NCI-H1417 (cell line): Measurements from ENCODE around the gene CFAP100.
A peak's percentile ranks its signal among the peaks of the same experiment; 100 is the strongest.

Source experiments
- DNase-seq, 3 experiments: peaks; one replicate each; lab custom pipeline; 2025; lab: John Stamatoyannopoulos, UW

CFAP100 gene

DNA sequence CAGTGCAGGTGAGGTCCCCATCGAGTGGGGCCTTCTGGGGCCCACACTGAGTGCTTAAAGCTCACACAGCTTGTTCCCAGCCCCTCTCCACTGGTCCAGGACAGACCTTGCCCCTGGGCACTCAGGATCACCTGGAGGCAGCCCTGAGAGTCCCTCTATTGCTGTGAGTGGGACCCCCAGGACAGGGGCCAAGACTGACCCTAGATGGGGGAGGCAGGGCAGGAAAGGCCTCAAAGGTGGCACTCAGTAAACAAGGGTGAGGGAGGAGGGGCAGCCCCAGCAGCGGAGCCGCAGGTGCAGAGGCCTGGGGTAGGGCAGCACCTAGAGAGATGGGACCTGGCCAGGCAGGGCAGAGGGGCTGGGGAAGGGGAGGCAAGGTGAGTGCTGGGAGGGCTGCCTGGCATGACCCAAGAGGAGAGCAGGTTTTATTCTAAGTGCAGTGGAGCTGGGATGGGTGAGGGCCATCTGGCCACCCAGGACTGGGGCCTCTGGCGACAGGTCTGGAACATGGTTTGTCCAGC, 27.9 kb downstream of the CFAP100 start:
- DNase-seq = no peak

DNA sequence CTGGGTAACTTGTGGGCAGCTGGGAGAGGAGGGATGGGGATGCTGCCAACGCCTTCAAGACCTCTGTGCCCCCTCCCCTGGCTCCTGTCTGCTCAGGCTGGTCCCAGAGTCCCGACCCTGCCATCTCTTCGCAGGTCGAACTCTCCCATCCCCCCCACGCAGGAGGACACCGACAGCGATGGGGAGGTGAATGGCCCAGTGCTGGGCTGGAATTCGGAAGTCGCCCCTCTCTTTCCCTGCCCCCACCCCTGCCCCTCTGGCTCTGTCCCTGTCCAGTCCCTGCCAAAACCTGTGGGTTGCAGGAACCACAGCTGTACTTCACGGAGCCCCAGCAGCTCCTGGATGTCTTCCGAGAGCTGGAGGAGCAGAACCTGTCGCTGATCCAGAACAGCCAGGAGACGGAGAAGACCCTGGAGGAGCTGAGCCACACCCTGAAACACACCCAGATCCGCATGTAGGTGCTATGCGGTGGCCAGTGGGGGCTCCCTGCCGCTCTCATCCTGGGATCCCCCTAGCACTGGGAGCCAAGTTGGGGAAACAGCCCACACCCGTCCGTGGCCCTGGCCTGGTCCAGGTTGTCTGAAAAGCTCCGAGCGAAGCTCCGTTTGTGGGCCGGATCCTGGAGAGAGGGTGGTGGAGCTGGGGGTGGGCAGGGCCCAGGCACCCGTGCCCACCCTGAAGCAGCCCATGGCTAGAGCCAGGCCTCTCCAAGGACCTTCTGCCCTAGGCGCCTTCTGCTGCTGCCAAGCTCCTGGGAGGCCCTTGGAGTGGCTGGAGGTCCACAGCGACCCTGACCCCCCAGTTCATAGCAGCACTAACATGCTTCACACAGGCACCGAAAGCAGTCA, 28.7 kb downstream of the CFAP100 start:
- no peak for DNase-seq

DNA sequence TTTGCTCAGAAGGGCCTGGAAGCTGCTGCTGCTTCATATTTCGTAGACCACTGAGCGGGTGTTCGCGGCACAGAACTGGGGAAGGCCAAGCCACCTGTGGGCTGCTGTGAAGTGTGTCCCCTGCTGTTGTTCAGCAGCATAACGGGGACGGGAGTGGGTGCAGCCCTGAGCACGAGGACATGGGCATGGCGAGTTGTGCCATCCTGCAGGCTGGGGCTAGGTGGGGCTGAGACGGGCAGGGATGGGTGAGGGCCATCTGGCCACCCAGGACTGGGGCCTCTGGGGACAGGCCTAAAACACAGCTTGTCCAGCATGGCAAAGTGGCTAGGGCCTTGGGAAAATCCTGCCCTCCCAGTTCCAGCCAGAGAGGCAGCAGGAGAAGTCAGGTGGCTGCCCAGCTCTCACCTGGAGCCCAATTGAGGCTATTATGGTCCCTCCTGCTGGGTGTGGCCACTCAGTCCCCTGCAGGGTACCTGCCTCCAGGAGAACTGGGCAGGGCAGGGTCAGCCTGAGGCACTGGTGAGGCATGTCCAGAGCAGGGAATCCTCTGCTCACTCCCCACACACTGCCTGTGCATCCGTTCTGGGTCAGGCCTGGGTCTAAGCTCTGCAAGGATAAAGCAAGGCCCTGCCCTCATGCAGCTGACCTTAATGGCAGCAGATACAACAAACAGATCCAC, 29.5 kb downstream of the CFAP100 start:
- DNase-seq = peak in 1 of 3 experiments; percentile 21

DNA sequence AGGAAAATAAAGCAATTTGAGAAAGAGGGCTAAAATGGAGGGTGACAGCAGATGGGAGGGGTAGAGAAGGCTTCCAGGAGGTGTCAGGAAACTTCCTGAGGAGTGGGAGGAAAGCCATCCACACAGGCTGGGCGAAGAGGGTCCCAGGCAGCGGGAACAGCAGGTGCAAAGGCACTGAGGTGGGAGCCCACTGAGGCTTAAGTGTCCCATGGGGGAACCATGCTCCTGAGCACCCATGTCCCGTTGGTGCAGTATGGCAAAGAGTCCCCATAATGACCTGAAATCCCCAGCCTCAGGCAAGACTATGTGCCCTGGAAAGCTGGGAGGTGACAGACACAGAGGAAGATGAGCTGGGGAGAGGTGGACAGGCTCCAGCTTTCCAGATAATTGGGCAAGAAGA, 30.0 kb downstream of the CFAP100 start:
- DNase-seq = no peak

DNA sequence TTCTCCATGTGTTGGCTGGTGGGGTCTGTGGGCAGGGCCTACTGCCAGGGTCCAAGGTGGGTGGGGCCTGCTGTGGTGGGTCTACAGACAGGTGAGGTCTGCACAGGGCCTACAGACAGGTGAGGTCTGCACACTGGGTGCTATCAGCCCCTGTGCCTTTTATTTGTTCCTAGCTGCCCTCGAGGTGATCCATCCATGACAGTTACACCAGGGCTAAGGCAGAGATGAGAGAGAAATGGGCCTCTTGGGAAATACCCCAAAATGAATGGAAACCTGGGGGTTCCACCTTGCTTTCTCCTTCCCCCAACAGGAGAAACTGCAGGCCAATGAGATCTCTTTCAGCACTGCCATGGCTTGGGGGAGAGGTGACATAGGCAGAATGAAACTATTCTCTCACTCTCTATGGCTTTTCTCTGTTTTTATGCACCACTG, 36.4 kb downstream of the CFAP100 start:
- no peak for DNase-seq

DNA sequence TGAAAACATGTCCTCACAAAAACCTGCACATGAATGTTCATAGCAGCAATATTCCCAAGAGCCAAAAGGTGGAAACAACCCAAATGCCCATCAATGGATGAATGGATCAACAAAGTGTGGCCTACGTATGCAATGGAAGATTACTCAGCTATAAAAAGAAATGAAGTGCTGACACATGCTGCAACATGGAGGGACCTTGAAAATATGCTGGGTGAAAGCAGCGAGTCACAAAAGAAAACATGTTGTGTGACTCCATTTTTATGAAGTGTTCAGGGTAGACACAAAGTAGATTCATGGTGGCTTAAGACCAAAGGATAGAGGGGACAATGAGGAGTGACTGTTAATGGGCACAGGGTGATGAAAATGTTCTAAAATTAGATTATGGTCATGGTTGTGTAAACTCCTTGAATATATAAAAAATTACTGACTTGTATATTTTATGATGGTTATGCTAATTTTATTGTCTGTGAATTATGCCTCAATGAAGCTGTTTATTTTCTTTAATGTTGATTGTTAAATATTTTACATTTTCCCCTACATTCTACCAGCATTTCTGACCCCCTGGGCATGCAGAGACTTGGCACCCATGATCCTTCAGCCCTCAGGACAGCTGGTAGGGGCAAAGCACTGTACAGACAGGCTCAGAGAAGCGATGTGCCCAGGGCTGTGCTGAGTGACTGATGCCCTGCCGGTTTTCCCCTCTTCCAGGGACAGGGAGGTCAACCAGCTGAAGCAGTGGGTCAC, 37.8 kb downstream of the CFAP100 start:
- no peak for DNase-seq

DNA sequence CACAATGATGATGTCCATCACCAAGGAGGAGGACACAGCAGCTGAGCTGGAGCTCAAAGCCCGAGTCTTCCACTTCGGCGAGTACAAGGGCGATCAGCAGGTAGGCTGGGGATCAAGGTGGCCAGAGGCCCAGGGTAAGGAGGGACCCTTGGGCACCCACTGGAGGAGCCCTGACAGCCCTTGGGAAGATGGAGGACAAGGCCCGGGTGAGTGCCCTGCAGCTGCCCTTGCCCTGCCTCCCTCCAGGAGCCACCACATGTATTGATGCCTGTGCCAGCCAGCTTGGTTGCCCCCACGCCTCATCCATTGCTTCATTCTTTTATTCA, 38.4 kb downstream of the CFAP100 start:
- DNase-seq = no peak

DNA sequence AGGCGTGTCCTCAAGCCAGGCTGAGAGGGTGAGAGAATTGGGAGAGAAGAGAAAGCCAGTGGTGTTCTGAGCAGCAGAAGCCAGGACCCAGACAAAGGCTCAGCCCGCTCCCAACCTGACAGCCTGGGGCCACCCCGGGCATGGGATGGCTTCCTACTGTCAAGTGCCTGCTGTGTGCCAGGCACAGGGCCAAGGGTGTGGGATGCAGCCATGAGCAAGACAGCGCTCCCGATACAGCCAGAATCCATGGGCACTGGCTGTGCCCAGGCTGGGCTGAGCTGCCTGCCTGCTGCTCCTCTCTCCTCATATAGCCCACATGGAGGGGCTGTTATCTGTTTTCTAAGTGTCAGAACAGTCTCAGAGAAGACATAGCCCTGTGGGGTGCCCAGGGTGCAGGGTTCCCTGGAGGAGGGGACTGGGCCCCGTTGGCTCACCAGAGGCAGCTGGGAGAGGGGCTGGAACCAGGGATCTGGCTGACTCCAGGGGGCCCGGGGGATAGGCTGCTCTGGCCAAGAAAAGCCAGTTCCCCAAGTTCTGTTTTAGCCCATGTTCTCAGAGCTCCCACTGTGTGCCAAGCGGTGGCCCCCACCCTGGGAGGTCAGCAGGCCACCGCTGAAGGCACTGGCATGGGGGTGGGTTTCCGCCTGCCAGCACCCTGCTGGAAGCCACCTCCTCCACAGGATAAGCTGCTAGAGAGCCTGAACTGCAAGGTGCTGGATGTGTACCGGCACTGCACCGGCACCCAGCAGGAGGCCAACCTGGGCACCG, 39.0 kb downstream of the CFAP100 start:
- DNase-seq = no peak

DNA sequence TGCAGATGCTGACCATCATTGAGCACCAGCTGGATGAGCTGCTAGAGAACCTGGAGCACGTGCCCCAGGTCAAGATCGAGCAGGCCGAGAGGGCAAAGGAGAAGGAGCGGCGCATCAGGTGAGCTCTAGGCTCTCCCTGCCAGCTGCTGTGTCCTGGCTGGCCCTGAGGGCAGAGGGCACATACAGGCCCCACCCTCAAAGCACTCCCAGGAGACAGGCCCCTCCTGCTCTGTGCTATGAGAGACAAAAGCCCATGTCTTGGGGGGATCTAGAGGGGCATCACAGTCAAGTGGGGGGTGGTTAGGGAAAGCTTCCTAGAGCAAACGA, 39.5 kb downstream of the CFAP100 start:
- DNase-seq = no peak

DNA sequence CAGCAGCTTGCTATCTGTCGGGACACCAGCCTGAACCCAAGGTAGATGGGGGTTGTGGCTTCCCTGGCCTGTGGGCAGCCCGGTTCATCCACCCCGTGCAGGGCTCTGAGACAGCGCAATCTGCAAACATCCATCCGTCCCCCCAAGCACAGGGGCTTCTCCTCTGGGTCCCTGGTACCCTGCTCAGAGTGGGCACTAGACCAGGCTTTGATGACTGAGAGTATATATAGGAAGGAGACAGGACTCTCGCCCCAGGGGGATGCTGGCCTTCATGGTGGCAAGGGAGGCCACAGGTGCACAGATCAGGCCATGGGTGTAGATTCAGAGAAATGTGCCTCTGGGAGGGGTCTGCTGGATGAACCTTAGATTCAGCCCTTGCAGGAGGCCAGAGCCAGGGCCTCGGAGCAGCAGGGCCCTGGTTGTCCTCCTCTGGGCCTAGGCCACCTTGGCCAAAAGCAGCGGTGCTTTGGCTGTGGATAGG, 40.3 kb downstream of the CFAP100 start:
- DNase-seq = no peak

DNA sequence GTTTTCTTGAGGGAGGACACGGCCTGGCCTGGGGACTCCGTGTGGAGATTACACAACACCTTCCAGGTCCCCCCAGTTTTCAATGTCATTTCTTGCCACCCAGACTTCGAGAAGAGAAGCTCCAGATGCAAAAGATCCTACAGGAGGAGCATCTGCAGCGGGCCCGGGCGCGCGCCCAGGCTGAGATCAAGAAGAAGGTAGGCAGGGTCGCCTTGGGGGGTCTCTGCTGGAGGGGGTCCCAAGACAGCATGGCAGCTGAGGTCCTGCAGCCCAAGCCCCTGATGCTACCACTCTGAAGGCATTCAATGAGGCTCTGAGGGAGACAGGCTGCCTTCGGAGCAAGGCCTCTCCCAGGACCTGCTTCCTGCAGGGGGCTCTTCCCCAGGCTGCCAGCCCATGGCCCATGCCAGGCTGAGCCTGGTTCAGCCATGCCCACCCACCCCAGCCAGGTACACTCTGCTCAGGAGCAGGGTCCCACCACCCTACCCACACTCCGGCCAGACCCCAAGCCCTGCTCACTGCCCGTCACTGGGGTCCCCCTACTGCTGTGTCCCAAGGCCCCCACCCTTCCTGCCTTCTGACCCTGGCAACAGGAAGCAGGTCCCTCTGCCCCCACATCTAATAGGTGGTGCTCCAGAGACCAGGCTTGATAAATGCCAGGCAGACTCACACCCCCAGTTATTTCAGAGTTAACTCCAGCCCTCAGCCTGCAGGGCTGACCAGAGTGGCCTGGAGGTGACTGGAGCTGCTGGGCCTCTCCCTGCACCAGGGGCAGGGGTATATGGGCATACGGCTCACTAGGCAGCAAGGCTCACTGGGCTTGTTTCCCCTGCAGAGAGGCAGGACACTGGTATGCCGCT, 41.0 kb downstream of the CFAP100 start:
- no peak for DNase-seq

DNA sequence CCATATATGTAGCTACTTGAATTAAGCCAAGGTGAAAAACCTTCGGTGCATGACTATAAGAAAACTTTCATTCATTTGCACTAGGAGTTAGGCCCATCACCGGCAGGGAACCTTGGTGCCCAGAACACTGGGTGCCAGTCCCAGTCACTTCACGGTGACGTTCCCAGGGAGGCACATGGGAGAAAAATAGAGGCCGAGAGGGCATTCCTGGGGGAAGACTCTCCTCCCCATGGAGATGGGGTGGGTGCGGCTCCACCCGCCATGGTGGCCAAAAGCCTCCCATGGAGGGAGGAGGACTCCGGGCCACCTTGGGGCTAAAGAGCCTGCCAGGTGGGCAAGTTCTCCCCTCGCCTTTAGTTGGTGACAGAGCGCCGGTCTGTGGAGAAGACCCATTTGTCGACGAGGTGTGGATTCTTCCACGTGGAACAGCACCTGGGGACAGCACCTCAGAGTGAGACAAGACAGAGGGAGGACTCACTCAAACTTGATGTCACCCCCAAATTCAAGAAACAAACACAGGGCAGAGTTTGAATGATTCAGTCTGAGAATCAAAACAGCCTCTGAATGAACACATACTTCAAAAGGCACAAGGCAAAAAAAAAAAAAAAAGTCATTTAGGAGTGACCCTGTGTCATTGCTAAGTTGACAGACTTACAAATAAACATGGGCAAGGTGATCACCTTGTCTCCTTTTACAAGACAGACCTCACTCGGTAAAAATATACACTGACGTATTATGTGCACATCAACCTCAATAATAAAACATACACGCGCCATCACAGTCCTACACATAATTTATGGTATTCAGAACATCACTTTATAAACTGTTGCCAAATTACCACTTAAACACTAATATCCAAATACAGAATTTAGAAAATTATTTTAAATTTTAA, 42.4 kb downstream of the CFAP100 start:
- no peak for DNase-seq

DNA sequence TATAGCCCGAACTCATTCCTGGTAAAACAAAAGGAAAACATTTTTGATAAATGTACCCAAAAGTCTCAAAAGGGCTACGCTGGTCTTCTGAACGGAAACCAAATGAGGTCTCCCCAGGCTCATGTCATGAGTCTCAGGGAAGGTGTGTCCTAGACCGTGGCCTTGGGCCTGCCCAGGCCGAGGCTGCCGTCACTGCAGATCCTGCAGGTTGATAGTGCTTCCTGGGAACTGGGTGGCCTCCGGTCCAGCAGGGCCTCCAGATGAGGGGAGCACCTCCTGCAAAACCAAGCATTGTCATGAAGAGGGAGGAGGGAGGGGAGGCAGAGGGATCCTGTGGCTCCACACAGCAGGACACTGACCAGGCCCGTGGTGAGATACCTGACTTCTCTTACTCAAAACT, 43.5 kb downstream of the CFAP100 start:
- DNase-seq = no peak

DNA sequence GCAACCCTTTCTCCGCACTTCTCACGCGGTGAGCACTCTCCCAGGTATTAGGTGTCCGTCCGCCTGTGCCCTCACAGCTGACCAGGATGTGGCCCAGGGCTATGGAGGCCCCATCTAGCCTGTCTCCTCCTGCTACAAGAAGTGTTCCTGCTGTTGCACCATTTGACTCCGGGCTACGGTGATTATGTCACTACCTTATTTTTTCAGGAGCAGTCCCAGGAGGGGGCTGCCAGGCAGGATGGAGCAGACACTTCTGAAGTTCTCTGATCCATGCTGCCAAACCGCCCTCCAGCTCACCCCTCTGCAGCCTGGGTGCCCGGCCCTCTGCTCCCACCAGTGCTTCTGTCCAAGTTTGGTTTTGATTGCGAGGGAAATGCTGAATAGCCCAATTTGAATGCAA, 44.0 kb downstream of the CFAP100 start:
- DNase-seq = no peak

DNA sequence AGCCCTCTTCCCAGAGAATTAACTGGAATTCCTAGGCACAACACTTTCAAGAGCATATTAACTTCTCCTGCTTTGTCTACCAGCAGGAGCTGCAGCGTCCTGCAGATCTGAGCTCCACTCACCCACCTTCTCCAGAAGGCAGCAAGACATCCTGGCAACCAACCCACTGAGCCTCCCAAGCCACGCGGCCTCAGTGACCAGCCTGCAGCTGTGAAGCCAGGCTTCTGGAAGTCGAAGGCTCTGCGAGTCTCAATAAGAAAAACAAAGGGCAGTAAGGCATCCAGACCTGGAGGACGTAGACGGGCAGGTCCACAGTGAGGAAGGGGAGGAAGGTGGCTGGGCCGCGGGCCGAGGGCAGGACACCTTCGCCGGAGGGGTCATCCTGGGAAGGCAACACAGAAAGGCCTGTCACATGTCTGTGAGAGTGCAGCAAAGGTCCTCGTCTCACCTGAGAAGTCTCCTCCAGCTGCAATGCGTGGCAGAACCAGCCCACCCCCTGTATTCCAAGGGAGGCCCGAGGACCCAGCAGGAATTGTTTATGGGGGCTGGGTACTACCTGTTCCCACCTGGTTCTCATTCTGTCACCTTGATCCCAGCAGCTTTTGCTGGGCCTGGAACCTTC, 44.7 kb downstream of the CFAP100 start:
- DNase-seq = no peak

DNA sequence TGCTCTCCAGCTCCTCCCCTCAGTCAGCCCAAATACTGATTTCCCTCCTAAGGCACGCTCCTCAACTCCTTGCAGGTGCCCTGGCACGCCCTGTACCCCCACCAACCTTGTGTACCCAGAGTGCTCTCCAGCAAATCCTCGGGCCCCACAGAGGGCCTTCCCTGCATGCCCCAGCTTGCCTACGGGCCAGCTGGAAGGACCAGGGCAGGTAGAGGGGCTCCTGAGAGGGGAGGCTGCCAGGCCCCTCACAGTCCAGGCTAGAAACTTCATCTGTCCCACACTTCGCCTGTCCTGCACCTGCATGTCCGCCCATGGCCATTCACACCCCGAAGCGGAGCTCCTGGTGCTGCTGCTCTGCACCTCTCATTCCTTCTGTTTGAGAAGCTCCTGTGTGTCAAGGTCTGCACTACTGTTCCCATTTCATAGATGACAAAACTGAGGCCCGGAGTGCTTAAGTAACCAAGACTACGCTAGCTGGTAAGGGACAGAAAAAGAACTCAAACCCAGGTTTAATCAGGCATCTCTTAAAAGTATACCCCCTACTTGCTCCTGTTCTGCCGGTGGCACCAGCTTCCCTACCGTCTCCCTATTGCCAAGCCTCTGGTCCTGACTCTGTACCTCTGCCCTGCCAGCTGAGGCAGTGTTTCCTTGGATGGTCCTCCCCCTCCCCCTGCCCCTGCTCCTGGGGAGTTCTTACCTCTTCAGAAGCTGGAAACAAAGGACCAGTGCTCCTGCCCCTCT, 45.4 kb downstream of the CFAP100 start:
- no peak for DNase-seq

DNA sequence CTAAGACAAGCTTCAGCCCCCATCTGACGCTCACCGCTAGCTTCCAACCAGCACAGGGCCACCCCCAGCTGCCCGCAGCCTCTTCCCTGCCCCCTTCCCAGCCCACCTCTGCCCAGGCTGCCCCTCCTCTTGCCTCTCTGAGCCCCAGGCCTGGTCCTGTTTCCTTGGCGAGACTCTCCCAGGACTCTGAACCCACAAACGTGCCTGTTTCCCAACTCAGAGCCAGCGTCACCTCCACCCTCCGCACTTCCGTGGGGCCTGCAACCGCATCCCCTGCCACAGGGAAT, 45.9 kb downstream of the CFAP100 start:
- DNase-seq = no peak

DNA sequence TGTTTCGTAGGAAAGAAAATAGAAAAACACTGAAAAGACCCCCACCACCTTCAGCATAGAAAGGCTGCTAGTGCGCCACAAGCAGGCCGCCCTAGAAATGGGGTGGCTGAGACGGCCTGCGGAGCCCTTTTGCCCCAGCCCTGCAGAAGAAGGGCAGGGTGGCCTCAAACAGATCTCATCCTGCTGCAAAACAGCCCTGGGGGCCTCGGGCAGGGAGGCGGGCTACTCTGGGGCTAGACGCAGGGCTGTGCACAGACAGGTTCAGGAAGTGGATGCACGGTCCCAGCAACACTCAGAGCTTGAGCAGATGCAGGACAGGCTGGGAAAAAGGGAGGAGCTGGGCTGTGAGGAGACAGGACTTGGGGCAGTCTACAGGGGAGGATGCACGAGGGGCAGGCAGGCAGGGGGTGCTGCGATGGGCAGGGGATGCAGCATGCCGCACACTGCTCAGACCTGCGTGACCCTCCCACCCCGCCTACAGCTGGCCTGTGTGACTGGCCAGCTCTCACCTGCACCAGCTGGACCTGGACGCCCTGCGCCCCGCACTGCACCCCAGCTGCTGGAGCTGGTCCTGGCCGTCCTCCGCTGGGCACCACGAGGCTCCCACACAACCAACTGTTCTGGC, 46.7 kb downstream of the CFAP100 start:
- DNase-seq = no peak
